HFF-Myc (cell line): ENCODE results near the gene ABCF3.

Experiments
- DNase-seq: peaks from one replicate; pipeline ENCODE4 v3.0.0-alpha.2; 2011; ENCODE audit warnings: low read depth; ENCODE audit errors: extremely low read depth
- H3K4me3 ChIP-seq: replicated peaks from 2 replicates; pipeline ENCODE4 v1.5.1; 2011; ENCODE audit warnings: low read depth, mild to moderate bottlenecking, control low read depth, low read length
- TF ChIP-seq, protein P1 (sequence below): IDR thresholded peaks from 2 replicates; pipeline ENCODE4 v1.5.1; 2012; ENCODE audit warnings: mild to moderate bottlenecking, low read depth, low read length, control low read depth; ENCODE audit errors: missing control alignments

Gene ABCF3

DNA sequence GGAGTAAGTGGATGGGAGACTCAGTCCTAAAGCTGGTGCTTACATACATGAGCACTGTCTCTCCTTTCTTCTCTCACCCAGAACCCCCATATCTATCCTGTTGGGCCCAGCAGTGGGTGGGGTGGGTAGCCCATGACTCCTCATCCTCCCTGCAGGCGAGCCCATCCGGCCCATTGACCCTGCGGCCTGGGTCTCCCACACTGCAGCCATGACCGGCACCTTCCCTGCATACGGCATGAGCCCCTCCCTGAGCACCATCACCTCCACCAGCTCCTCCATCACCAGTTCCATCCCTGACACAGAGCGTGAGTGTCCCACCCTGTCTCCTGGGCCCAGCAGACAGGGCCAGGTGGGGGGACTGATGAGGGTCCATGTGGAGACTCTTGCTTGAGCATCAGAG lies 19.3 kb upstream of the ABCF3 start:
- TF ChIP-seq, protein P1, sequence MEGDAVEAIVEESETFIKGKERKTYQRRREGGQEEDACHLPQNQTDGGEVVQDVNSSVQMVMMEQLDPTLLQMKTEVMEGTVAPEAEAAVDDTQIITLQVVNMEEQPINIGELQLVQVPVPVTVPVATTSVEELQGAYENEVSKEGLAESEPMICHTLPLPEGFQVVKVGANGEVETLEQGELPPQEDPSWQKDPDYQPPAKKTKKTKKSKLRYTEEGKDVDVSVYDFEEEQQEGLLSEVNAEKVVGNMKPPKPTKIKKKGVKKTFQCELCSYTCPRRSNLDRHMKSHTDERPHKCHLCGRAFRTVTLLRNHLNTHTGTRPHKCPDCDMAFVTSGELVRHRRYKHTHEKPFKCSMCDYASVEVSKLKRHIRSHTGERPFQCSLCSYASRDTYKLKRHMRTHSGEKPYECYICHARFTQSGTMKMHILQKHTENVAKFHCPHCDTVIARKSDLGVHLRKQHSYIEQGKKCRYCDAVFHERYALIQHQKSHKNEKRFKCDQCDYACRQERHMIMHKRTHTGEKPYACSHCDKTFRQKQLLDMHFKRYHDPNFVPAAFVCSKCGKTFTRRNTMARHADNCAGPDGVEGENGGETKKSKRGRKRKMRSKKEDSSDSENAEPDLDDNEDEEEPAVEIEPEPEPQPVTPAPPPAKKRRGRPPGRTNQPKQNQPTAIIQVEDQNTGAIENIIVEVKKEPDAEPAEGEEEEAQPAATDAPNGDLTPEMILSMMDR = no peak
- DNase-seq = no peak
- no peak overlapping the region for H3K4me3 ChIP-seq

DNA sequence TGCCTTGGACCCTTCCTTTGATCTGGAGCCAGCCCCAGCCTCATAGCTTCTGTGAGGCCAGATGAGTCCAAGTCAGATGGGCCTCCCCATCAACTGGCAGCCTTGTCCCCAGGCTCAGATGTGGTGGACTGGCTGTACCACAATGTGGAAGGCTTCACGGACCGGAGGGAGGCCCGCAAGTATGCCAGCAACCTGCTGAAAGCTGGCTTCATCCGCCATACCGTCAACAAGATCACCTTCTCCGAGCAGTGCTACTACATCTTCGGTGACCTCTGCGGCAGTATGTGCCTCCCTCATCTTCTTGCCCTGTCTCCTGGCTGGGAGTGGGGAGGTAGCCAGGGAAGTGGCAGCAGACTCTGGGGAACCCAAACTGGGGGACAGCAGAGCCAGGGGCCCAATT lies 18.2 kb upstream of the ABCF3 start:
- no peak for DNase-seq
- no peak overlapping the region for H3K4me3 ChIP-seq
- TF ChIP-seq, protein P1 = no peak

- no peak overlapping the region for H3K4me3 ChIP-seq
- TF ChIP-seq, protein P1 = no peak
- no peak for DNase-seq
Measured at GRCh38 chr3:184168363-184169120, 17.5 kb upstream of the ABCF3 start.

DNA sequence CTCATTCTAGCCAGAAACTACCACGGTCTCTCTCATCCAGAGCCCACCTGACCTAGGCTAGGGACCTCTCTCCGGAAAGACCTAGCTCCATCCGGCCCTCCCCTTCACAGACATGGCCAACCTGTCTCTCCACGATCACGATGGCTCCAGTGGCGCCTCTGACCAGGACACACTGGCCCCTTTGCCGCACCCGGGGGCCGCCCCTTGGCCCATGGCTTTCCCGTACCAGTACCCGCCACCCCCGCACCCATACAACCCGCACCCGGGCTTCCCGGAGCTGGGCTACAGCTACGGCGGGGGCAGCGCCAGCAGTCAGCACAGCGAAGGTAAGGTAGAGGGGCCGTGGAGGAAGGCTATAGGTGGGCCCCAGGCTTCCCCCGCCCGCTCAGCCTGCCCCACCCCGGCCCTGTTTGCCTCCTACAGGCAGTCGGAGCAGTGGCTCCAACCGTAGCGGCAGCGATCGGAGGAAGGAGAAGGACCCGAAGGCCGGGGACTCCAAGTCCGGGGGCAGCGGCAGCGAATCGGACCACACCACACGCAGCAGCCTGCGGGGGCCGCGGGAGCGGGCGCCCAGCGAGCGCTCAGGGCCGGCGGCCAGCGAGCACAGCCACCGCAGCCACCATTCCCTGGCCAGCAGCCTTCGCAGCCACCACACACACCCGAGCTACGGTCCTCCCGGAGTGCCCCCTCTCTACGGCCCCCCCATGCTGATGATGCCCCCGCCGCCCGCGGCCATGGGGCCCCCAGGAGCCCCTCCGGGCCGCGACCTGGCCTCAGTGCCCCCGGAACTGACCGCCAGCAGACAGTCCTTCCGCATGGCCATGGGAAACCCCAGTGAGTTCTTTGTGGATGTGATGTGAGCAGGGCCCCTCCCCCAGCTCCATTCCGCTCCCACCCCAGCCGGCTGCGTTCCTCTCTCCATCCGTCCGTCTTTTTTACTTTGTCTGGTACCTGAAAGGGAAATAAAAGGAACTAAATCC lies 15.8 kb upstream of the ABCF3 start:
- TF ChIP-seq, protein P1 = no peak
- H3K4me3 ChIP-seq = no peak overlapping the region
- DNase-seq = no peak

- TF ChIP-seq, protein P1 = no peak
- no peak overlapping the region for H3K4me3 ChIP-seq
- DNase-seq = no peak
Measured at GRCh38 chr3:184171562-184171961, 14.4 kb upstream of the ABCF3 start.

- no peak for DNase-seq
- H3K4me3 ChIP-seq = no peak overlapping the region
- TF ChIP-seq, protein P1 = no peak
Measured at GRCh38 chr3:184172681-184173373, 13.2 kb upstream of the ABCF3 start.
